Natural killer cell (primary cell): ENCODE results near the gene C4orf50. TPM values are rescaled to one million over a fixed set of nuclear protein-coding genes. Genes with fewer than 3 reads are reported as not detected.

Experiments used
- ATAC-seq, 3 donors: fragments of 150-1000 bp in 2 of 3; fragments of 200-7000 bp in 1 of 3; cut with Tn5 transposase; 1 replicate in 1 of 3; 2 replicates in 2 of 3; pipeline ENCODE4 v1.10.0; 2021; ENCODE audit warnings: mild to moderate bottlenecking in 2 of 3, moderate library complexity in 2 of 3
- DNase-seq, 2 donors: peaks; one replicate each; pipeline versions ENCODE4 v3.0.0 to v3.0.0-alpha.2; 2013 to 2021; ENCODE audit warnings: mixed read lengths in 1 of 2
- H3K27ac ChIP-seq: one replicate; pipeline ENCODE4 v1.5.1; 2013; ENCODE audit warnings: mild to moderate bottlenecking, low read length
- H3K27me3 ChIP-seq: one replicate; pipeline ENCODE4 v1.6.1; 2013; ENCODE audit warnings: low read length; ENCODE audit not compliant: control insufficient read depth, insufficient read depth
- H3K36me3 ChIP-seq: one replicate; pipeline ENCODE4 v1.6.1; 2013; ENCODE audit warnings: low read length; ENCODE audit not compliant: control insufficient read depth, insufficient read depth
- H3K4me1 ChIP-seq: one replicate; pipeline ENCODE4 v1.6.1; 2013; ENCODE audit warnings: low read length; ENCODE audit not compliant: control insufficient read depth, insufficient read depth
- H3K4me3 ChIP-seq: one replicate; pipeline ENCODE4 v1.5.1; 2013; ENCODE audit warnings: low read length
- H3K9me3 ChIP-seq: one replicate; pipeline ENCODE4 v1.6.1; 2013; ENCODE audit warnings: low read length; ENCODE audit not compliant: control insufficient read depth, insufficient read depth
- H3K27ac Mint-ChIP-seq, 2 donors: one replicate each; pipeline ENCODE4 v1.8.0; 2022; ENCODE audit warnings: mild to moderate bottlenecking in 2 of 2, mixed read lengths in 2 of 2, moderate library complexity in 1 of 2
- H3K27me3 Mint-ChIP-seq, 2 donors: one replicate each; pipeline ENCODE4 v1.8.0; 2022; ENCODE audit warnings: low read depth in 2 of 2, mixed read lengths in 2 of 2
- H3K36me3 Mint-ChIP-seq: one replicate; pipeline ENCODE4 v1.8.0; 2022; ENCODE audit warnings: mixed read lengths
- H3K4me1 Mint-ChIP-seq, 2 donors: one replicate each; pipeline ENCODE4 v1.8.0; 2022; ENCODE audit warnings: mixed read lengths in 2 of 2
- H3K4me3 Mint-ChIP-seq: one replicate; pipeline ENCODE4 v1.8.0; 2022; ENCODE audit warnings: mild to moderate bottlenecking, moderate library complexity, mixed read lengths
- H3K9me3 Mint-ChIP-seq, 2 donors: one replicate each; pipeline ENCODE4 v1.8.0; 2022; ENCODE audit warnings: mixed read lengths in 2 of 2
- WGBS: methylation state at CpG from one replicate; pipeline ENCODE4 v1.1.7; 2013; ENCODE audit warnings: missing lambda C conversion rate; ENCODE audit not compliant: insufficient coverage; 5-methylcytosine and 5-hydroxymethylcytosine counted together
- intact Hi-C: fragments of 100-400 bp; cut with micrococcal nuclease; formaldehyde crosslinking; loops from one replicate; pipeline ENCODE4 v1.14.2; 2022
- total RNA-seq, 4 donors: library from RNA; stranded (reverse); fragments of 120-200 nt in 1 of 4; gene quantifications; one replicate each; pipeline versions ENCODE4 v1.2.3 to v1.2.4, GENCODE V29; 2013 to 2022
- TF ChIP-seq, protein P1 (sequence below): fragments of 200-600 bp; IDR thresholded peaks from one replicate; pipeline ENCODE4 v1.8.0; 2022; ENCODE audit warnings: antibody characterized with exemption

C4orf50 gene
- total RNA-seq, 3 donors from 2014 or later (not counting 1 experiment from before 2014, with no cell fraction given): 0.63 to 2.7 (median 1.8) TPM

DNA sequence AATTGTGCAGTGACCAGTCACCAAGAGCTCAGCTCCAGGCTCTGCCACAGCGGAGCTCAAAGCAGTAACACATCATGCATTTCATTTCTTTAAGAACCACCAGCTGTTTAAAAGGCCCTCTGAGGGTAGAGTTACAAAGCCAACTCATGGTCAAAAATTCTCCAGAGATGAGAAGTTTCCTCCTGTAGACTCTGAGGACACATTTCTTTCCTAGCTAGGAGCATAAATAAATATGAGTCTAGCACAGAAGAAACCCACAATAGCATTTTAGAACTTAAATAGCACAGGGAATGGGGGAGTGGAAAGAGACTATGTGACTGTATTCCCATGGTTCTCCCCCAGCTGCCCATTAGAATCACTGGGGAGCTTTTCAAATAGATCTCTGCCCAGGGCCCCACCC, 118.8 kb downstream of the C4orf50 start:
- Histone ChIP-seq H3K4me1 (no peaks in the 10 kb centered on the region), H3K27me3 (no peaks in the 10 kb centered on the region), H3K9me3 (no peaks in the 10 kb centered on the region), H3K4me3 (no peak overlapping the region), H3K27ac (no peak overlapping the region), H3K36me3 (no peaks in the 10 kb centered on the region)
- intact Hi-C loops: no loop called here
- ATAC-seq (no peak), DNase-seq (no peak)
- peaks cover 22 to 53% of the 10 kb centered on the region in 2 donors for H3K27me3 Mint-ChIP-seq
- no peak overlapping the region for H3K27ac Mint-ChIP-seq
- no peak overlapping the region for H3K4me3 Mint-ChIP-seq
- H3K9me3 Mint-ChIP-seq: peaks cover 0 to 2% of the 10 kb centered on the region in 2 donors
- 82% methylated on average over 1 of the region's 1 CpG for WGBS
- TF ChIP-seq, protein P1, sequence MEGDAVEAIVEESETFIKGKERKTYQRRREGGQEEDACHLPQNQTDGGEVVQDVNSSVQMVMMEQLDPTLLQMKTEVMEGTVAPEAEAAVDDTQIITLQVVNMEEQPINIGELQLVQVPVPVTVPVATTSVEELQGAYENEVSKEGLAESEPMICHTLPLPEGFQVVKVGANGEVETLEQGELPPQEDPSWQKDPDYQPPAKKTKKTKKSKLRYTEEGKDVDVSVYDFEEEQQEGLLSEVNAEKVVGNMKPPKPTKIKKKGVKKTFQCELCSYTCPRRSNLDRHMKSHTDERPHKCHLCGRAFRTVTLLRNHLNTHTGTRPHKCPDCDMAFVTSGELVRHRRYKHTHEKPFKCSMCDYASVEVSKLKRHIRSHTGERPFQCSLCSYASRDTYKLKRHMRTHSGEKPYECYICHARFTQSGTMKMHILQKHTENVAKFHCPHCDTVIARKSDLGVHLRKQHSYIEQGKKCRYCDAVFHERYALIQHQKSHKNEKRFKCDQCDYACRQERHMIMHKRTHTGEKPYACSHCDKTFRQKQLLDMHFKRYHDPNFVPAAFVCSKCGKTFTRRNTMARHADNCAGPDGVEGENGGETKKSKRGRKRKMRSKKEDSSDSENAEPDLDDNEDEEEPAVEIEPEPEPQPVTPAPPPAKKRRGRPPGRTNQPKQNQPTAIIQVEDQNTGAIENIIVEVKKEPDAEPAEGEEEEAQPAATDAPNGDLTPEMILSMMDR: no peak
- no peaks in the 10 kb centered on the region for H3K4me1 Mint-ChIP-seq
- no peaks in the 10 kb centered on the region for H3K36me3 Mint-ChIP-seq

DNA sequence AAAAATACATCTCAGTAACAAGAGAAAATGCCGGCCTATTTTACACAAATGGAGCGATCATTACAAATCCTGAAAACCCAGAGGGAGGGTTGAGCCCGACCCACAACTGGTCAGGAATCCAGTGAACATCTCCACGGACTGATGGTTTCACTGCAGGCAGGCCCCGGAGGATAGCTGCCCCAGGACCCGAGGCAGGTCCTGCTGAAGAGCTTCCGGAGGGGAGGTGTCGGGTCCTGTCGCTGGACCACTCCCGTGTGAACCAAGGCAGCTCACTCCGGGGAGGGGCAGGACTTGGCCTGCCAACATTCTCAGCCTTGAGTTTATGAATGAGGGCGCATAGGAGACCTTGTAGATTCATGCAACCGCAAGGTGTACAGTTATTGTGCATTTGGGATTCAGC, 120.6 kb downstream of the C4orf50 start:
- no peaks in the 10 kb centered on the region for H3K36me3 Mint-ChIP-seq
- TF ChIP-seq, protein P1: no peak
- DNase-seq: no peak
- H3K36me3 ChIP-seq: no peaks in the 10 kb centered on the region
- H3K27ac Mint-ChIP-seq: no peak overlapping the region
- H3K9me3 ChIP-seq: no peaks in the 10 kb centered on the region
- no peak overlapping the region for H3K4me3 ChIP-seq
- intact Hi-C loops: no loop called here
- ATAC-seq: no peak
- H3K27me3 ChIP-seq: peaks cover 5% of the 10 kb centered on the region
- H3K9me3 Mint-ChIP-seq: peaks cover 0 to 2% of the 10 kb centered on the region in 2 donors
- H3K4me1 Mint-ChIP-seq: no peaks in the 10 kb centered on the region
- H3K27ac ChIP-seq: no peak overlapping the region
- no peaks in the 10 kb centered on the region for H3K4me1 ChIP-seq
- H3K27me3 Mint-ChIP-seq: peaks cover 34 to 52% of the 10 kb centered on the region in 2 donors
- WGBS: 88% methylated on average over 13 of the region's 13 CpGs
- H3K4me3 Mint-ChIP-seq: no peak overlapping the region

- intact Hi-C loops: no loop called here
- 76% methylated on average over 4 of the region's 4 CpGs for WGBS
- ATAC-seq (no peak), DNase-seq (no peak)
- Mint-ChIP-seq H3K27ac (no peak overlapping the region), H3K27me3 (peaks cover 49 to 54% of the 10 kb centered on the region in 2 donors), H3K4me1 (peaks cover 0 to 8% of the 10 kb centered on the region in 2 donors), H3K36me3 (no peaks in the 10 kb centered on the region), H3K4me3 (no peak overlapping the region), H3K9me3 (peaks cover 0 to 2% of the 10 kb centered on the region in 2 donors)
- H3K4me1 ChIP-seq: no peaks in the 10 kb centered on the region
- TF ChIP-seq, protein P1: no peak
- H3K27me3 ChIP-seq: peaks cover 20% of the 10 kb centered on the region
- no peak overlapping the region for H3K4me3 ChIP-seq
- H3K9me3 ChIP-seq: no peaks in the 10 kb centered on the region
- H3K27ac ChIP-seq: no peak overlapping the region
- H3K36me3 ChIP-seq: no peaks in the 10 kb centered on the region
These were observed 122.9 kb downstream of the C4orf50 start for GRCh38 chr4:5895287-5895686.

- no peaks in the 10 kb centered on the region for H3K36me3 Mint-ChIP-seq
- H3K36me3 ChIP-seq: no peaks in the 10 kb centered on the region
- TF ChIP-seq, protein P1: no peak
- ATAC-seq (no peak), DNase-seq (no peak)
- no peaks in the 10 kb centered on the region for H3K4me1 ChIP-seq
- intact Hi-C loops: no loop called here
- peaks cover 0 to 8% of the 10 kb centered on the region in 2 donors for H3K4me1 Mint-ChIP-seq
- H3K27ac ChIP-seq: no peak overlapping the region
- H3K4me3 ChIP-seq: no peak overlapping the region
- H3K27me3 ChIP-seq: peaks cover 29% of the 10 kb centered on the region
- H3K27ac Mint-ChIP-seq: no peak overlapping the region
- H3K27me3 Mint-ChIP-seq: peaks cover 54 to 61% of the 10 kb centered on the region in 2 donors
- H3K9me3 ChIP-seq: no peaks in the 10 kb centered on the region
- WGBS: 50% methylated on average over 7 of the region's 7 CpGs
- no peak overlapping the region for H3K4me3 Mint-ChIP-seq
- peaks cover 0 to 2% of the 10 kb centered on the region in 2 donors for H3K9me3 Mint-ChIP-seq
These were observed 124.0 kb downstream of the C4orf50 start for GRCh38 chr4:5894266-5894665.
